Prostate gland (tissue), 2 donors: ENCODE results near the gene CALML6. TPM values are rescaled to one million over a fixed set of nuclear protein-coding genes. Genes with fewer than 3 reads are reported as not detected.

ENCODE experiments used
- DNase-seq: peaks from one replicate; pipeline ENCODE4 v3.0.0-alpha.2; 2019; ENCODE audit warnings: low spot score
- H3K27ac ChIP-seq, 2 donors: fragments of 200-600 bp; sonication (generic); 2 replicates each; pipeline ENCODE4 v1.5.1; 2017 to 2019
- H3K27me3 ChIP-seq: fragments of 200-600 bp; sonication (generic); replicated peaks from 2 replicates; pipeline ENCODE4 v1.5.1; 2019; ENCODE audit not compliant: insufficient read depth
- H3K36me3 ChIP-seq, 2 donors: fragments of 200-600 bp; sonication (generic); 1 replicate in 1 of 2; 2 replicates in 1 of 2; pipeline versions ENCODE4 v1.5.1 to v1.8.1; 2017 to 2019
- H3K4me1 ChIP-seq: fragments of 200-600 bp; sonication (generic); replicated peaks from 2 replicates; pipeline ENCODE4 v1.5.1; 2019
- H3K4me3 ChIP-seq, 2 donors: fragments of 200-600 bp; sonication (generic); 2 replicates each; pipeline ENCODE4 v1.5.1; 2017 to 2019
- H3K9me3 ChIP-seq: fragments of 200-600 bp; sonication (generic); 2 replicates; pipeline ENCODE4 v1.5.1; 2017
- CTCF ChIP-seq, 4 experiments: fragments of 200-600 bp in 2 of 4; fragments of 450-650 bp in 2 of 4; sonication (generic) in 2 of 4; IDR thresholded peaks; 1 replicate in 3 of 4; 2 replicates in 1 of 4; pipeline ENCODE4 v1.5.1; 2016 to 2019; ENCODE audit warnings: antibody characterized with exemption in 4 of 4, mild to moderate bottlenecking in 2 of 4, moderate library complexity in 2 of 4
- POLR2A ChIP-seq: fragments of 450-650 bp; IDR thresholded peaks from one replicate; pipeline ENCODE4 v1.6.1; 2016; ENCODE audit warnings: antibody characterized with exemption, mild to moderate bottlenecking
- POLR2AphosphoS5 ChIP-seq: sonication (generic); formaldehyde crosslinking; IDR thresholded peaks from one replicate; pipeline ENCODE4 v1.6.1; 2017; ENCODE audit warnings: antibody characterized with exemption
- WGBS: methylation state at CpG from one replicate; pipeline ENCODE4 v1.1.5; 2018; 5-methylcytosine and 5-hydroxymethylcytosine counted together
- intact Hi-C: fragments of 100-400 bp; cut with DNase I; formaldehyde crosslinking; loops from one replicate; pipeline ENCODE4 v1.14.2; 2022
- total RNA-seq, 2 donors: library from RNA; depleted of rRNA; stranded (reverse); fragments of >200 nt; gene quantifications; one replicate each; pipeline ENCODE4 v1.1.0, GENCODE V29; 2016

CALML6 gene
- total RNA-seq, 2 donors from 2014 or later: 0.18 to 0.28 TPM

- Histone ChIP-seq H3K9me3 (no peaks in the 10 kb centered on the region), H3K27ac (no peak overlapping the region)
- whole genome bisulfite sequencing: 83% methylated on average over 9 of the region's 9 CpGs
Observed at GRCh38 chr1:1954015-1954414, 39.0 kb downstream of the CALML6 start.

GRCh38 chr1:1954831-1955441 lies 39.9 kb downstream of the CALML6 start:
- no peaks in the 10 kb centered on the region for H3K9me3 ChIP-seq
- no peak overlapping the region for H3K4me3 ChIP-seq
- H3K4me1 ChIP-seq: no peaks in the 10 kb centered on the region
- H3K27me3 ChIP-seq: no peaks in the 10 kb centered on the region
- no peak for DNase-seq
- no peak for TF ChIP-seq POLR2A
- no peak for TF ChIP-seq POLR2AphosphoS5
- no peaks in the 10 kb centered on the region for H3K36me3 ChIP-seq
- intact Hi-C loops: no loop called here
- 91% methylated on average over 46 of the region's 46 CpGs for WGBS
- H3K27ac ChIP-seq: no peak overlapping the region

More at GRCh38 chr1:1954015-1954414, 39.0 kb downstream of the CALML6 start:
- intact Hi-C loops: no loop called here
- DNase-seq: no peak
- Histone ChIP-seq H3K36me3 (no peaks in the 10 kb centered on the region), H3K4me1 (no peaks in the 10 kb centered on the region), H3K27me3 (no peaks in the 10 kb centered on the region), H3K4me3 (no peak overlapping the region)
- no peak for TF ChIP-seq POLR2A
- no peak for TF ChIP-seq CTCF (IDR thresholded peaks at IDR 0.05)
- TF ChIP-seq POLR2AphosphoS5: no peak

- WGBS: 57% methylated on average over 14 of the region's 14 CpGs
- intact Hi-C loops: no loop called here
- no peaks in the 10 kb centered on the region for H3K4me1 ChIP-seq
- H3K27ac ChIP-seq: no peak overlapping the region
- no peaks in the 10 kb centered on the region for H3K27me3 ChIP-seq
- no peaks in the 10 kb centered on the region for H3K36me3 ChIP-seq
- H3K4me3 ChIP-seq: no peak overlapping the region
- TF ChIP-seq POLR2A: no peak
- no peak for TF ChIP-seq CTCF (IDR thresholded peaks at IDR 0.05)
- no peak for DNase-seq
- H3K9me3 ChIP-seq: no peaks in the 10 kb centered on the region
Observed at GRCh38 chr1:1955621-1956094, 40.6 kb downstream of the CALML6 start.

GRCh38 chr1:1956101-1956500 lies 41.0 kb downstream of the CALML6 start:
- H3K27me3 ChIP-seq: no peaks in the 10 kb centered on the region

GRCh38 chr1:1956586-1957532 lies 41.8 kb downstream of the CALML6 start:
- DNase-seq: no peak
- WGBS: 96% methylated on average over 36 of the region's 38 CpGs
- intact Hi-C loops: no loop called here
- H3K27me3 ChIP-seq: no peaks in the 10 kb centered on the region
- TF ChIP-seq POLR2AphosphoS5 (no peak), POLR2A (no peak), CTCF (IDR thresholded peaks at IDR 0.05) (no peak)
- H3K36me3 ChIP-seq: no peaks in the 10 kb centered on the region
- no peaks in the 10 kb centered on the region for H3K9me3 ChIP-seq
- H3K4me3 ChIP-seq: no peak overlapping the region
- H3K4me1 ChIP-seq: no peaks in the 10 kb centered on the region
- no peak overlapping the region for H3K27ac ChIP-seq

More at GRCh38 chr1:1956101-1956500, 41.0 kb downstream of the CALML6 start:
- no peak for DNase-seq
- Histone ChIP-seq H3K9me3 (no peaks in the 10 kb centered on the region), H3K4me3 (no peak overlapping the region), H3K4me1 (no peaks in the 10 kb centered on the region), H3K27ac (no peak overlapping the region), H3K36me3 (no peaks in the 10 kb centered on the region)
- no peak for TF ChIP-seq POLR2A
- WGBS: 74% methylated on average over 7 of the region's 7 CpGs
- intact Hi-C loops: no loop called here
